ENCODE data around the gene TAF4. TPM values are rescaled to one million over a fixed set of nuclear protein-coding genes. Genes with fewer than 3 reads are reported as not detected.

TAF4 gene
- total RNA-seq, 4 donors from 2014 or later = 18.9 to 93.5 (median 31.0) TPM

GRCh38 chr20:62023935-62024334 is 41.7 kb downstream of the TAF4 start:
- Histone ChIP-seq H3K4me1 (peaks cover 0 to 12% (median 0%) of the 10 kb centered on the region in 4 donors), H3K4me3 (no peak overlapping the region)

GRCh38 chr20:62022575-62023139 is 43.0 kb downstream of the TAF4 start:
- Histone ChIP-seq H3K27ac (no peak overlapping the region), H3K27me3 (no peaks in the 10 kb centered on the region), H3K4me1 (peaks cover 0 to 12% (median 0%) of the 10 kb centered on the region in 4 donors), H3K36me3 (no peaks in the 10 kb centered on the region), H3K4me3 (no peak overlapping the region), H3K9me3 (no peaks in the 10 kb centered on the region)
- no peak for TF ChIP-seq POLR2A (IDR thresholded peaks at IDR 0.05)
- TF ChIP-seq CTCF (IDR thresholded peaks at IDR 0.05) = no peak
- DNase-seq = no peak

More at GRCh38 chr20:62023935-62024334, 41.7 kb downstream of the TAF4 start:
- no peak for TF ChIP-seq CTCF (IDR thresholded peaks at IDR 0.05)
- no peak for TF ChIP-seq POLR2A (IDR thresholded peaks at IDR 0.05)
- Histone ChIP-seq H3K27me3 (no peaks in the 10 kb centered on the region), H3K36me3 (no peaks in the 10 kb centered on the region), H3K9me3 (no peaks in the 10 kb centered on the region), H3K27ac (no peak overlapping the region)
- no peak for DNase-seq

- TF ChIP-seq POLR2A (IDR thresholded peaks at IDR 0.05) (no peak), CTCF (IDR thresholded peaks at IDR 0.05) (no peak)
- Histone ChIP-seq H3K27ac (no peak overlapping the region), H3K27me3 (no peaks in the 10 kb centered on the region), H3K9me3 (no peaks in the 10 kb centered on the region), H3K4me3 (no peak overlapping the region), H3K36me3 (no peaks in the 10 kb centered on the region), H3K4me1 (peaks cover 0 to 12% (median 0%) of the 10 kb centered on the region in 4 donors)
- no peak for DNase-seq
Measured at GRCh38 chr20:62021793-62022385, 43.8 kb downstream of the TAF4 start.

GRCh38 chr20:62020935-62021701 is 44.6 kb downstream of the TAF4 start:
- Histone ChIP-seq H3K27ac (no peak overlapping the region), H3K36me3 (no peaks in the 10 kb centered on the region), H3K27me3 (no peaks in the 10 kb centered on the region), H3K4me1 (peaks cover 0 to 12% (median 0%) of the 10 kb centered on the region in 4 donors), H3K4me3 (no peak overlapping the region), H3K9me3 (no peaks in the 10 kb centered on the region)
- TF ChIP-seq CTCF (IDR thresholded peaks at IDR 0.05) = no peak
- no peak for TF ChIP-seq POLR2A (IDR thresholded peaks at IDR 0.05)
- DNase-seq = no peak

GRCh38 chr20:62019881-62020492 is 45.7 kb downstream of the TAF4 start:
- Histone ChIP-seq H3K36me3 (no peaks in the 10 kb centered on the region), H3K27me3 (no peaks in the 10 kb centered on the region), H3K4me1 (peaks cover 0 to 4% (median 0%) of the 10 kb centered on the region in 4 donors), H3K4me3 (no peak overlapping the region), H3K9me3 (no peaks in the 10 kb centered on the region), H3K27ac (no peak overlapping the region)
- no peak for DNase-seq
- TF ChIP-seq CTCF (IDR thresholded peaks at IDR 0.05) (no peak), POLR2A (IDR thresholded peaks at IDR 0.05) (no peak)

All from Peyer's patch (tissue), 4 donors.